Measurements from ENCODE around the gene CCNQ. TPM values are rescaled to one million over a fixed set of nuclear protein-coding genes. Genes with fewer than 3 reads are reported as not detected.

CCNQ gene
- total and polyA plus RNA-seq, 3 donors from 2014 or later = 19.6 to 27.6 (median 26.9) TPM

GRCh38 chrX:153595859-153596857 lies 2.8 kb downstream of the CCNQ start:
- Histone ChIP-seq H3K27me3 (no peaks in the 10 kb centered on the region), H3K36me3 (ENCODE audit: low read depth, missing control alignments) (no peaks in the 10 kb centered on the region), H3K9me3 (no peaks in the 10 kb centered on the region), H3K4me1 (peaks cover 2% of the 10 kb centered on the region), H3K4me3 (no peak overlapping the region), H3K27ac (no peak overlapping the region)
- no peak for TF ChIP-seq CTCF (IDR thresholded peaks at IDR 0.05)
- no peak for TF ChIP-seq POLR2A (IDR thresholded peaks at IDR 0.05)
- WGBS, 2 donors = 94 to 96% methylated on average over 5 to 20 of the region's 21 CpGs
- DNase-seq = no peak
- intact Hi-C loops (cut with DNase I; ENCODE audit: low total_unique reads) = no loop called here

GRCh38 chrX:153595387-153595786 lies 3.6 kb downstream of the CCNQ start:
- intact Hi-C loops (cut with DNase I; ENCODE audit: low total_unique reads) = no loop called here
- no peak overlapping the region for H3K27ac ChIP-seq
- H3K36me3 ChIP-seq (ENCODE audit: low read depth, missing control alignments) = no peaks in the 10 kb centered on the region
- 92 to 98% methylated on average over 7 to 11 of the region's 11 CpGs for WGBS, 2 donors
- TF ChIP-seq POLR2A (IDR thresholded peaks at IDR 0.05) (no peak), CTCF (IDR thresholded peaks at IDR 0.05) (no peak)
- H3K27me3 ChIP-seq = no peaks in the 10 kb centered on the region
- H3K4me1 ChIP-seq = peaks cover 2% of the 10 kb centered on the region
- no peaks in the 10 kb centered on the region for H3K9me3 ChIP-seq
- DNase-seq = no peak
- no peak overlapping the region for H3K4me3 ChIP-seq

GRCh38 chrX:153593811-153594500 lies 5.0 kb downstream of the CCNQ start:
- no peak overlapping the region for H3K27ac ChIP-seq

GRCh38 chrX:153592966-153593688 lies 5.8 kb downstream of the CCNQ start:
- Histone ChIP-seq H3K36me3 (ENCODE audit: low read depth, missing control alignments) (no peaks in the 10 kb centered on the region), H3K27me3 (no peaks in the 10 kb centered on the region), H3K27ac (no peak overlapping the region), H3K4me1 (no peaks in the 10 kb centered on the region), H3K9me3 (no peaks in the 10 kb centered on the region), H3K4me3 (no peak overlapping the region)
- TF ChIP-seq CTCF (IDR thresholded peaks at IDR 0.05) = no peak
- TF ChIP-seq POLR2A (IDR thresholded peaks at IDR 0.05) = no peak
- peak; percentile 34 for DNase-seq
- 46 to 92% methylated on average over 5 to 11 of the region's 12 CpGs for WGBS, 2 donors
- intact Hi-C loops (cut with DNase I; ENCODE audit: low total_unique reads) = no loop called here

More at GRCh38 chrX:153593811-153594500, 5.0 kb downstream of the CCNQ start:
- Histone ChIP-seq H3K36me3 (ENCODE audit: low read depth, missing control alignments) (no peaks in the 10 kb centered on the region), H3K4me3 (no peak overlapping the region), H3K27me3 (no peaks in the 10 kb centered on the region), H3K4me1 (no peaks in the 10 kb centered on the region), H3K9me3 (no peaks in the 10 kb centered on the region)
- no peak for DNase-seq
- WGBS, 2 donors = 92 to 100% methylated on average over 6 to 19 of the region's 22 CpGs
- intact Hi-C loops (cut with DNase I; ENCODE audit: low total_unique reads) = no loop called here
- no peak for TF ChIP-seq POLR2A (IDR thresholded peaks at IDR 0.05)
- no peak for TF ChIP-seq CTCF (IDR thresholded peaks at IDR 0.05)

Data from testis (tissue), 3 donors.